Measurements from ENCODE around the gene PARN.
"Not testable (repeated sequence)": the region's sequence is repeated elsewhere in the genome, so short reads cannot be mapped to it uniquely, and the experiment has no call there.

Gene PARN

DNA sequence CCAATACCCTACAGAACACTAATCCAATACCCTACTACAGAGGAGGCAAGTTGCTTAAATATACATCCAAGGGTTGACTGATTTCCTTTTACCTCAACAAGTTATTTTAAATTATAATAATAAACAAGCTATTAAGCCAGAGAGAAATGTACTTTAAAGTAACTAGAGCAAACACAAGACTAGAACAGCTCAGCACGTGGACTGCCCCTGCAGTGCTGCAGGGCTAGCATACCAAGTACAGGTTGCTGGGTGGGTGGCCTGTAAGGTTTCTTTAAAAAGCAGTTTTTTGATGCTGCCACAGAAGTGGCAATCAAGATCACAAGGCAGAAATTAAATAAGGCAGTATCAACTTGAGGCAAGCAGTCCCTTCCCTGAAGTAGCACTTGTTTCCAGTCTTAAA, 63.5 kb downstream of the PARN start:
- no peak for DNase-seq

DNA sequence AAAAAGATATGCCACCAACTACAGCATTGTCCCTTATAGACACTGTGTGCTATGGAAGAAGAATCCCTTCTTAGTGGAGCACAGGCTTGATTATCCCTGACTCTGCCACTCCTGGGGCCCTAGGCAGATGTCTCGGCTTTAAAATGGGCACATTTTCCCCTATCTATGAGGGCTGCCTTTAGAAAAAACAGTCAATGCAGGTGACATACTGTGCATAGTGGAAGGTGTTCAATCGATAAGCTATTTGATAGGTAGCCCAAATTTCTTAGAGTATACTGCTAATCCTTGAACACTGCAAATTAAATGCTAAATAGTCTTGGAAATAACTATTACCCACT, 64.4 kb downstream of the PARN start:
- no peak for DNase-seq

DNA sequence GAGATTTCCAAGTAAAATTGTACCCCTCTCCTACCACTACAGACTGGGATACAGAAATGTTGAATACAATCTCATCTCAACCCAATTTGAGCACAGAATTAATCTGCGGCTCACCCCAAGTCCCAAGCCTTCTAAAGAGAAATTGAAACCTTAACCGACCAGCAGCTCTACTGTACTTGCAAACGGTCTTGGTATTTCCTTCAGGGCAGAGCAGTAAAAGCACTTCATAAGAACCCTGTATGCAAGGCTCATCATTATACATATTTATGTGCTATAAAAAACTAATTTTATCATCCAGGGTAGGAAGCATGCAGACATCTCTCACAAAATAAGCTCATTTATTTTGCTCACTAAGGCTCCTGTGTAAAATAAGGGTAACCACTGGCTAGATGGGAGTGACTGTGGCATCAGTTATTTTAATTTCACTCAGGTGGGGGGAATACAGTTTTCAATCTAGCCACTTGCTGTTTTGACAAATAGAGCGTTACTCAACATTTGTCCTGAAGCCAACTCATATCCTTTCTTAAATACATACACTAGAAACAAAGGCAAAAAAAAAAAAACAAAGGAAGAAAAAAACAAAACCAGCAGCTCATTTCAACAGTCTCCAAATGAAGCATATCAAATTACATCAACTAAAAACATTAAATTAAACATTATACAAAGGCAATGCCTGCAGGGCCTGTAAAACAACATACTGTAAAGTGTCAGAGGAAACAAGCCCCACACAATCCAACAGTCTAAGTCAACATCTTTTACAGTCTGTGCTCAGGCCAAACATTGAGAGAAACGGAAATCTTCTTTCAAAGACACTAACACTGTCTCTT, 65.0 kb downstream of the PARN start:
- DNase-seq = no peak

DNA sequence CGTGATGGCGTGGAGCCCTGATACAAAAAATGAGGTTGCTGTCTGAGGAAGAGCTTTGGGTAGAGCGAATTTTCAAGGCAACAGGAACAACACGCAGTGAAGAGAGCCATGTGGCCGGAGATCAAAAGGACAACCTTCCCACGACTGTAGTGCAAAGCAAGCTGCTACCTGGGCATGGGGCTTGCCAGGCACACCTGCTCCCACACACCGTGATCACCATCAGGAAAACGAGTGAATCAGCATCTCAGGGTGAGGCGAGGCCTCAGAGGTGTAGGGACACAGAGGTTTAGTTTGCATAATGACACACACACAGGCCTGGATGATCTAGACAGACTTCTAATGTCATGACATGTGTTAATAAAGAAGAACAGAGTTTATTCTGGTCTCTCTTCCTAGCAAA, 65.7 kb downstream of the PARN start:
- DNase-seq = no peak

DNA sequence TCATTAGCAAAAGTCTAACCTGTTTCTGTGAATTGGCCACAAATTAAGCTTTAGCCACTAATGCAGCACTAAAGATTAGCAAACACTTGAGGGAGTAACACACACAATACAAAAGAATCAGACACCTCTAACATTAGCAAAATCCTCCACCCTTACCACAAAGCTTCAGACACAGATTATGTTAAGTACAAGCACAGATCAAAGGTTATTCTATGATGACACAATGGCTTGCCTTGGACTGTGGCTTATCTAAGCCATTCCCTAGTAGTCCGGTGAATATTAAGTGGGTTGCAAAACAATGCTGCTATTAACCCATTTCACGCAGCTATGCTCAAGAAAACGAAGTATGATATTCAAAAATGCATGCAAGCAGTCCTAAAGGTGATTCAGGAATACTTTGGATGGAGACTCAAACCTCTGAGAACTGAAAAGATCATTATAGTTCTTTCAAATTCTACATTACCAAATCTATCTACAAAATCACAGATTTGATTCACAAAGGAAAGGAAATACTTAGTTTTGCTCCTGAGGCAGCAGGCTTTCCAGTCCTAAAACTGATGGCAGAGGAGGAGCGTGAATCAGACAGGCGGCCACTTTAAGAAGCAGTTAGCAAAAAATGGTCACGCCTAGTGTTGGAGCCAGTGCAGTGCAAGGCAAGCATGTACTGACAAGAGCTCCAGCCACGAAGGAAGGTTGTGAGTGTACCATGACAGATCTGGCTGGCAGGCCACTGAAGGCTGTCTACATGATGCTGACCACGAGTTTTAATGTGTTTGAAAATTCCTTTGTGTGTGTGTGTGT, 67.2 kb downstream of the PARN start:
- DNase-seq = no peak

DNA sequence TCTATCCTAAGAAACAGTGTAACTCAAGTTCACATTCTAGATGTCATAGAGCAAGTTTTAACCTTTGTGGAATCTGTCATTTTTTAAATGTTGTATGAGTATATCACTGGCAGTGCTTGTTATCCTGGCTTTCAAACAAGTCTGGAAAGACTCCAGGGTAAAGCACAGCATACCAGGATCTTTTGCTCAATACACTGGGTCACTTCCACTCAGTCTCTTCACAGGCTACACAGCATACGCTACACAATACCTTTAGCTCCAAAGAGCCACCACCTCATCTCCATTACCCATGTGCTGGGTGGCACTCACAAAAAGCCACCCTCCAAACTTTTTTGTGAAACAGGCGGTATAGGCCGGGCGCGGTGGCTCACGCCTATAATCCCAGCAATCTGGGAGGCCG, 69.5 kb downstream of the PARN start:
- DNase-seq = no peak

DNA sequence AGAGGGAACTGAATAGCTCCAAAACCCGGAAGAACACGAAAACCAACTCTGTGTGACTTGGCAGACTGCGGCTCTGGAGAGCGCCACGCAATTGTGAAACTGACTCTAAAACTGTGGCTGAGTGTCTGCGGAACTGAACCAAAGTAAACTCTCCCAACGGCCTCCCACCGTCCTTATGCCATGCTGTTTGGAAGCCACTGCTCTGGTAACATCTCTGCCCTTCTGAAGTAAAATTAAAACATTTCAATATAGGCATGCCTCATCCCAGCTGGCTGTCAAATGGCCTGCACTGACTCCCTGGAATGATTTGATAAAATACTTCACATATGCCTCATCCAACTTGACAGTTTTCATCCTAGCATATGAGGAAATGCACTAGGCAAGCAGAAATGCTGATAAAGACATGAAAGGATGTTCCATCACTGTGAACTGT, 70.2 kb downstream of the PARN start:
- DNase-seq = peak; percentile 22

DNA sequence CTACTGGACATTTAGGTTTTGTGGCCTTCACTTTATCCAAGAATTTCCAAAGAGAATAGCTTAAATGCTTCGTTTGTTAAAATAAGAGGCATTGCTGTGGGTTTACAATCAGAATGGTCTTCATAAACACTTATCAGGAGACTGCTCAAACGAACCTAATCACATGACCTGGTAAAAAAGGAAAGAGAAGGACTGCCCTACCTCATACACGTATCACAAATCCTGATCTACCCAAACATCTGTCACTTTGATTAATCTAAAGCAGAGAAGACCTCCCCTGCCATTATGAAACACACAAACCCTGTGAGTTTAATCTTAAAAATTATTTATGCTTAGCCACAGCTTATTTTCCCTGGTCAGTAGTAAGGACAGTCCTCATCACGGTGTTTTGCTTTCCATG, 76.6 kb downstream of the PARN start:
- DNase-seq = no peak

DNA sequence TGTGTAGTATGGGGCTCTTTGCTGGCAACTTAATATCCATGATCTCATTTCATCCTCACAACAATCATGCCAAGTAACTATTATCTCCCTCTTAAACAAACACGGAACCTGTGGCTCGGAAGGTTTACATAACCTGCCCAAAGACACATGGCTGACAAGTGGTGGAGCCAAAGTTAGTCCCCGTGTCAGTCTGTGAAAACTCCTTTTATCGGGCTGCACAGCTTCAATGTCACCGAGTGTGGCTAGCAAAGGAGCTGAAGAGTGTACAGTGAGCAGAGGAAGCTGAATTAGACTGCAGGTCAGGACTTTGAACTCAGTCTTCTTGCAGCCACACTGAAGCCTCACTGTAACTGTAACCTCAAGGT, 80.3 kb downstream of the PARN start:
- no peak for DNase-seq

DNA sequence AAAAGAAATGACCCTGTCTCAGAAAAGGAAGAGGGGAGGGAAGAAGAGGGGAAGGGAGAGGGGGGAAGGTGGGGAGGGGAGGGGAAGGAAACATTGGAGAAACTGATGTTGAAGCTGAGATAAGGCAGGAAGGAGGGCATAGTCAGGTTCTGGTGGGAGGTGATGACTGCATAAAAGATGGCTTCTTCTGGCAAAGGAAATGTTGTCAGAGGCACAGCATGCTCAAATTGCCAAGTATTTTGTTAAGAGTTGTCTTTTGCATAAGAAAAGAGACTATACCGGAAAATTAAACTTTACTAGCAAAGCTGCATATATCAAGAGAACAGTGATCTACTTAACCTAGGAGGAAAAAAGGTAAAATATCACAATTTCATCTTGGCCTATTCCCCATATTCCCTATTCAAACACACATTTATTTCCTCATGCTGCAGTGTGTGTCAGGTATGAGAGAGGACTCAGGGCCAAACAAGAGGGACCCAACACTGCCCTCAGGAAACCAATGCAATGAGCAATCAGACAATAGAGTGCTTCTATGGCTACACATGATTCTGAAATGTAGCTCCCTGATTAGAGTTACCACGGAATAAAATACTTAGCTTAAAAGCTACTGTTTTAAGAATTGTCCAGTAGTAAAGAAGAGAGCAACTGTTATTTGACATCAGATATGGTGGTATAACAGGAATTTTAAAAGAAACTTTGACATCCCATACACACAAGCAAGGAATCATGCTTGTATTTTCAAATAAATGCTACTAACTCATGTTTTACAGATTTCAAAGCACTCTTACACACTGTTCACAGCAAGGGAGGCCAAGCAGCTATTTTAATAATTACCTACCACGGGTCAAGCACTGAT, 80.9 kb downstream of the PARN start:
- DNase-seq = no peak

DNA sequence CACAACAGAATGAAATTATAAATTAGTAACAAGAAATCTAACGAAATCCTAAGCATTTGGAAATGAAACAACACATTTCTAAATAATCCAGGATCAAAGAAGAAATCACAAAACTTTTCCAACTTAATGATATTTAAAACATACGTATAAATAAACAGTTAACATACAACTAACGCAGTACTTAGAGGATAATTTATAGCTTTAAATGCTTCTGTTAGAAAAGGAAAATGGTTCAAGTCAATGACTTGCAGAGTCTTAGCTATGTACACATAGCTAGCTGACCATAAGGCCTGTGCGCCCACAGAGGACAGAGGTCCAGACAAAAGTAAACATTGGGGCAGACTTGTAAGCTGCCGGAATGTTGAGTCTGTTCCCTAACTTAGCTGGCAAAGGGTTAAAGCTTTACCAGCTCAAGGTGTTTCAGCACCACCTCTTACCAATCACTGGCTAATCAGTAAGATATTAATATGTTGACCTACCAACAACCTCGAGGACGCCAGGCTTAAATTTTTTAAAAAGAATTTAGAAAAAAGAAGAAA, 84.6 kb downstream of the PARN start:
- no peak for DNase-seq

DNA sequence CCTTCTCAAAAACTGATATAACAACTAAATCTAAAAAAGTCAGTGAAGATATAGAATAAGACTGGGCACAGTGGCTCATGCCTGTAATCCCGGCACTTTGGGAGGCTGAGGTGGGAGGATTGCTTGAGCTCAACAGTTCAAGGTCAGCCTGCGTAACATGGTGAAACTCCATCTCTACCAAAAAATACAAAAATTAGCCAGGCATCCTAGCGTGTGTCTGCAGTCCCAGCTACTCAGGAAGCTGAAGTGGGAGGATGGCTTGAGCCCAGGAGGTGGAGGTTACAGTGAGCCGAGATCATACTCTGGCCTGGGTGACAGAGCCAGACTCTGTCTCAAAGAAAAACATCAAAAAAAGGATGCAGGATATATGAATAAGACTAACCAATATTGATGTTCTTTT, 85.2 kb downstream of the PARN start:
- not testable (repeated sequence) for DNase-seq

DNA sequence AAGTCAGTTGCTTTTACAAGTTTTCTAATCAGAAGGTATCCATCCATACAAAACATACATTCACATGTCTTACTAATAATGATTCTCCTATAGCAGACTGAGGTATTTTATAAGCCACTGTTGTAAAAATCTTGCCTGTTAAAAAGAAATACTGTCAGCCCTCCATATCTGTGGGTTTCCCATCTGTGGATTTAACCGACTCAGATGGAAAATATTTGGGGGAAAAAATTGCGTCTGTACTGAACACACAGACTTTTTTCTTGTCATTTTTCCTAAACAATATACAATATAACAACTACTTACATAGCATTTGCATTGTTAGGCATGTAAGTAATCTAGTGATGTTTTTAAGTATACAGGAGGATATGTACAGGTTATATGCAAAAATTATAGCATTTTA, 90.4 kb downstream of the PARN start:
- no peak for DNase-seq

DNA sequence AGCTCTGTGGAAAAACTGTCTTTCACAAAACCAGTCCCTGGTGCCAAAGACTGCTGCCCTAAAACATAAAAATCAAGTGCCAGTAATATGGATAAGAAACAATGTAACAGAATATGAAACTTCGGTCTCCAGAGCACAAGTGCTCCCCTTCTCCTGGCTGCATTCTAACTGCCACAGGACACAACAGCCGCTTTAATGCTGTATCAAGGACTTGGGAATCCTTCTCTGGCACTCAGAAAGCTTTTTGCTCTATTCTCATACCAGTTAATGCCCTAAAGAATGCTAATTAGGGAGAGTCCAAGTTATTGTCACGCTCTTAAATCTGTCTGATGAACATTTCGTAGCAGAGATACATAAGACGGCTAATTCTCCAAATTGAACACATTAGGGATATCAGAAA, 90.9 kb downstream of the PARN start:
- DNase-seq = no peak

DNA sequence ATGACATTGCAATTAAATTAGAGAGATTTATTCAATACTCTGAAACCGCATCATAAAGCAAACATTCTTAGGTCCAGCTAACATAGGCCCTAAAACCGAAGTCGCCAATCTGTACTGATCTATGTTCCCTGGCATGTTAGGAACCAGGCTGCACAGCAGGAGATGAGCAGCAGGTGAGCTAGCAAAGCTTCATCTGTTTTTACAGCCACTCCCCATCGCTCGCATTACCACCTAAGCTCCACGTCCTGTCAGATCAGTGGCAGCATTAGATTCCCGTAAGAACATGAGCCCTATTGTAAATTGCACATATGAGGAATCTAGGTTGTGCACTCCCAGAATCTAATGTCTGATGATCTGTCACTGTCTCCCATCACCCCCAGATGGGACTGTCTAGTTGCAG, 91.5 kb downstream of the PARN start:
- no peak for DNase-seq

DNA sequence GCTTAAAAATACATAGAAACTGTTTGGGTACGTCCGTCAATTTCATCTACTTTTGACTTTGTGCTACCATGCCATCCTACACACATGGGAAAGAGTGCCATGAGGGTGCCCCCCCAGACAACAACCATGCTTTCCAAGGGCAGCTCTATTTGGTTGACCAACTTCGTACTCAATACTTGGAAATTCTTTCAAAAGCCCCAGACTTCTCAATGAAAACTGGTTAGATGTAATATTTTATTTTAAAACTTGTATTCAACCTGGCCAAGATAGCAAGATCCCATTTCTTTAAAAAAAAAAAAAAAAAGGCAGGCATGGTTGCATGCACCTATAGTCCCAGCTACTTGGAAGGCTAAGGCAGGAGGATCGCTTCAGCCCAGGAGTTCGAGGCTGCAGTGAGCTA, 98.4 kb downstream of the PARN start:
- DNase-seq = no peak

DNA sequence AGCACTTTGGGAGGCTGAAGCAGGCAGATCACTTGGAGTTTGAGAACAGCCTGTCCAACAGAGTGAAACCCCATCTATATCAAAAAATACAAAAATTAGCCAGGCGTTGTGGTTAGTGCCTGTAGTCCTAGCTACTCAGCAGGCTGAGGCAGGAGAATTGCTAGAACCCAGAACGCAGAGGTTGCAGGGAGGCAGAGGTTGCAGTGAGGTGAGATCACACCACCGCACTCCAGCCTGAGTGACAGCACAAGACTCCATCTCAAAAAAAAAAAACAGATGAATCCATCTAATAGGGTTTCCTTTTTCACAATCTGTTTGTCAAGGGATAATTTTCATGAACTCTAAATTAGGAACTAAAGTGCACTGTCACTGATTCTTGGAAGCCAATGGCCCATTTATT, 99.0 kb downstream of the PARN start:
- no peak for DNase-seq

DNA sequence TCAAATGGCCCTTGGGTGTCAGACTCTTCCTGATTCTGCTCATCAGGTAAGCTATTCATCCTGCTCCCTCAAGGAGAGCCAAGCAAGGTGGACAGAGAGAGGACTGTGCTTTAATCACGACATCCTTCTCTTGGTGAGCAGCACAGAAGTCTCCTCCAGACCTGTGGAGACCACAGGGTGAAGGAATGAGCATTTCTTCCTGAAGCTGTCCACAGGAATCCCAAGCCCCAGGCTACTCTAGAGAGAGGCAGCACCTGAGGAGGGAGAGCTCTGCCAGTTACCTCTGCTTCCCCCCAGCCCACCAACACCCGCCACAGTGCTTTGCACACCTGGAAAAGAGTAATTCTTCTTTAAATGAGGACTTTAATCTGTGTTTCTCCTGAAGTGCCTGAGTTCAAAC, 100.0 kb downstream of the PARN start:
- DNase-seq = no peak

DNA sequence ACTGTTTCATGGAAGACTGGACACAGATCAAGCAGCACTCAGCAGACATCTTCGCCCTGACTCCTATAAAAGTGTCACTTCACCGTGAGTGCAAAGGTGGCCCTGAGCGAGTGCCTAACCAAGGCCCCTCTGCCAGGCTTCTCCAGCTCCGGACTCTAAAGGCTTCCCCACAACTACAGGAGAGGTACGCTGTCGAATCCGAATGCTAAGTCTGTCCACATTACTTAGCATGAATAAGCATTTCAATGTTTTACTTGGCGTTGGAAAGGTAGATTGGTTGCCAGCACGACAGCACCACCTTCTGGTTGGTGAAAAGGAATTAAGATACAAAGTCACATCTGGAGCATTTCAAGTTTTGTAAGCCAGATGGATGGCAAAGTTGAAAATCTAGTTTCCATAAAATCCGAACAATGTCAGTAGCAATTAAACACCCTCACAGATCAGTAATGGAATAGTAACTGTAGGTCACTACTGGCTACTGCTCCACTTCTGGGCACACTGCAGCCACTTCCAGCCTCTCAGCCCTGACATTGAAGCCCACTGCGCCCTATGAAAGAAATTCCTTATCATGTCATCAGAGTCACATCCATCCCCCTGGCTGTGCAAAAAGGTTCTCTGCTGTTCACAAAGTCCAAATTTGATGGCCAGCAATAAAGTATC, 100.9 kb downstream of the PARN start:
- peak; percentile 67 for DNase-seq

DNA sequence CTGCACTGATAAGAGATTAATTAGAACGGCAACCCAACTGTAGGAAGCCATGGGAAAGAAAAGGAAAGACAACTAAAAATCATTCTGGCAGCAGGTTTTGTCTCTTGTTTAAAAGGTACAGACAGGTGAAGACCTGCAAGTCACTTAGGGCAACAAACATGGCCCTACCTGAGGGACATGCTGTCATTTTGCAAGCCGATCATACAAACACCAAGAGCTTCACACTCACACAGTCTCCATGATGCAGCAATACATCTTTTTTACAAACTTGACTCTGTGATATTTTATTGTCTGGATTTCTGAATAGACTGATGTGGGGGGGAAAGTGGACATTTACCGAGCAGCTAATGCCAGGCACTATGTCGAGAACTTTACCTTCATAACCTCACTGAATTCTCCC, 101.8 kb downstream of the PARN start:
- no peak for DNase-seq

DNA sequence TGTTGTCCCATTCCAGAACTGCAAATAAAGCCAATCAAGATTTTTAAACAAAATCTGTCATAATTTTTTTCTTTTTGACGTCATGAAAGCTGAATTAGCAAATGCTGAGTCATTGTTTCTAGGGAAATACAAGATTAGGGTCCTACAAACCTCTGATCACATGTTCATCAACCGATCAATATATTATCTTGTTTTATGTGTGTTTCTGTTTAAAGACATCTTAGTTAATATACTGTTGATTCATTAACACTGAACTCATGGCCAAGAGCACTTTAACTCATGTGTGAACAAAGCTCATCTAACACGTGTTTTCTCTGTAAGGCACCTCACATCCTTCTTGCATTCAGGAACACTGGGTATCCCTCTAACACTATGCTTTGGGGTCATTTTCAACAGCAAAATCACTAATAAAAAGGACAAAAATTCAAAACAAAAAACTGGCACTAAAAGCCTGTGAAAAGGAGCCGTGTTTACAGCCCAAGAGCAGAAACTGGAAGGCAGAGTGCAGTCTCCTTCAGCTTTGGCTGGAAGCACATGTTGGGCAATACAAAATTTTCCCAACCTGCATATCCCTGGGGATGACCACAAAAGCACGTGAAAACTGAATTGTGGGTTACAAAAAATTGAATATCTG, 102.5 kb downstream of the PARN start:
- DNase-seq = no peak

DNA sequence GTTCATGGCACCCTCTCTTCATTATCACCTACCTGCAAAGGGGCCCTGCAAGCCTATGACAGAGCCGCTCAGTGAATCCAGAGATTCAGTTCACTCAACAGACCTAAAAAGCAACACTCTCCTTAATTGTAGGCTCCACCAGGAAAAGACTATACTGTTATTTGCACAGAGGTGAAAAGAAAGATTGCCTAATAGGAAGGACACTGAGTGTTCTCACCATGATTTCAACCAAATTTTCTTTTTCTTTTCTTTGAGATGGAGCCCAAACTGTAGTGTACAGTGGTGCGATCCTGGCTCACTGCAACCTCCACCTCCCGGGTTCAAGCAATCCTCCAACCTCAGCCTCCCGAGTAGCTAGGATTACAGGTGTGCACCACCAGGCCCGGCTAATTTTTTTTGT, 104.5 kb downstream of the PARN start:
- DNase-seq = no peak

Data from GDM1 (cell line).